DMS79 (cell line): Measurements from ENCODE around the gene KHNYN.

ENCODE experiments used
- DNase-seq: peaks from one replicate; lab custom pipeline; 2025; lab: John Stamatoyannopoulos, UW

KHNYN gene

GRCh38 chr14:24422694-24423601 lies 6.8 kb upstream of the KHNYN start:
- no peak for DNase-seq

DNA sequence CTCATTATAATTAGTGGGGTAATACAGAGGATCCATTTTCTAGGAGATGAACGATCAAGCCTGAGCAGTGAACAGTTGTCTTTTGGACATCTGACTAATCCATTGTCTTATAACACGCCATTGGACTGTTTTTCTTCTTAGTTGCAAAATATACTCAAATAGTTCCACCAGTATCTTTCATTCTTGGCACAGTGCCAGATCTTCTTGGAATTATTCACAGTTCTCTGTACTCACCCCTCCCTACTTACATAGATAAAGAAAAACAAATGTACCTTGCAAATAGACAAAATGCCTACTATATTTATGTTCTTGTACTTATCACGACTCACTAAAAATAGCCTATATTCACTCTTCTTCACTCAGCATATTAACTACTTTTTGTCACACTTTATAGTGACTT lies 4.0 kb upstream of the KHNYN start:
- no peak for DNase-seq

GRCh38 chr14:24426150-24426911 lies 3.4 kb upstream of the KHNYN start:
- DNase-seq = no peak

DNA sequence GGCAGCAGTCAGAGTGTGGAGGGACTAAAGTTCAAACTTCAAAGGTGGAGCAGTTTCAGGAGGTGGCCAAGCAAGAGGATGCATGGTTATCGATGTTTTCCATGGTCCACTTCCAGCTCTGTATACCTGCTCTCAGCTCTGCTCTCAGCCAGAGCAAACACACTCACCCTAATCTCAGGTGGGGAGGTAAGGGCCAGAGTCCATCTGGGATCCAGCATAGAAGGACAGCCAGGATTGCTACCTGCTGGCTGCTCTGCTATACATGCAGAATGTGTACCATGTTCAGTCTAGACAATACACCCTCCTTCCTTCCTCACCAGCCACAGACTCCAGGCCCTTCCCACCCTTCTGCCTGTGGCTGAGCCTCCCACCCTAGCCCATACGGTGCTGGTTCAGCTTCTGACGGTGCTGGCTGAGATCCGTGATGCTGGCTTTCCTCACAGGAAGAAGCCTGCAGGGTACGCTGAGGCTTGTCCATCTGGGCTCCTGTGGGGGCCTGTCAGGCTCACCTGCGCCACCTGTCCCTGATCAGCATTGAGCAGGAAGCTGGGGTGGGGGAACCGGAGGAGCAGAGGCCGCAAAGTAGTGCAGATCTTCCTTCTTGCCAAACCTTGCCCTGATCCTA lies 2.7 kb upstream of the KHNYN start:
- no peak for DNase-seq

DNA sequence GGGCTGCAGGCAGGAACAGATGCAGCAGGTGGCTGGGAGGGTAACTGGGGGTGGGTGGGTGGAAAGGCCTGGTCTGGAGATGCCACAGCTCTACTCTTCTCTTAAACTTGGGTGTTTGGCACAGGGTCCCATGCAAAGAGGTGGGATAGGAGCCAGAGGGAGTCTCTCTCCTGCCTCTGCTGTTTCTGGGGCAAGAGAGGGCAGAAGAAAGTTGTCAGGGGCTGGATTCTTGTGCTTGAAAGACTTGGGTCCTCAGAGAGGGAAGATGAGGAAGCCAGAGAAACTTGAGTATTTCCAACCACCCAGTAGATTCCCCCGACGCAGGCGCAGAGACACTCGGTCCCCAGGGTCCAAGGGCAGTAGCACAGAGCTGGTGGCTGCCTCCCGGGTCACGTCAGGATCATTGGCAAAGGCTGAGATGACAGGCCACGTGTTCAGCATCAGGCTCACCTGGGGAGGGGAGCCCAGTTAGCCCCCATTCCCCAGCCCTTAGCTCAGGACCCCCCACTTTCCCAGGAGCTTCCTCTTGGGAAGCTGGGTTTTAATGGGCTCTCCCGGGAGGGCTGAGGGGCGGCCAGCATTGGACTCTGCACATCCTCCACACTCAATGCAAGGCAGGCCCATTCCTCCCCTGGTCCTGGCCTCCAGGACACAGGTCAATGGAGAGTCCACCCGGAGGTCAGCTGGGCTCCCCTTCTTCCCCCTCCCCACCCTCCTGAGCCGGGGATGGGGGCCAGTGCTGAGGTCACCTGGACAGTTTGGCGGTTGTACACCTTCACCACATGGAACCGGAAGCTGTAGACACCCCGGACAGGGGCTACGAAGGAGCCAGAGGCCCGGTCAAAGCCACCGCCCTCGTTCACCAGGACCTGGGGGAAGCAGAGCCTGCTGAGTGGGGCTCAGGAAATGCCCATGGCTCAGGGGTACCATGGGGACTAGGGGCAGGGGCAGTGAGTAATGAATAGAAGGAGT lies 1.9 kb upstream of the KHNYN start:
- DNase-seq = no peak

- no peak for DNase-seq
These were observed 943 bp upstream of the KHNYN start for GRCh38 chr14:24428628-24429394.

DNA sequence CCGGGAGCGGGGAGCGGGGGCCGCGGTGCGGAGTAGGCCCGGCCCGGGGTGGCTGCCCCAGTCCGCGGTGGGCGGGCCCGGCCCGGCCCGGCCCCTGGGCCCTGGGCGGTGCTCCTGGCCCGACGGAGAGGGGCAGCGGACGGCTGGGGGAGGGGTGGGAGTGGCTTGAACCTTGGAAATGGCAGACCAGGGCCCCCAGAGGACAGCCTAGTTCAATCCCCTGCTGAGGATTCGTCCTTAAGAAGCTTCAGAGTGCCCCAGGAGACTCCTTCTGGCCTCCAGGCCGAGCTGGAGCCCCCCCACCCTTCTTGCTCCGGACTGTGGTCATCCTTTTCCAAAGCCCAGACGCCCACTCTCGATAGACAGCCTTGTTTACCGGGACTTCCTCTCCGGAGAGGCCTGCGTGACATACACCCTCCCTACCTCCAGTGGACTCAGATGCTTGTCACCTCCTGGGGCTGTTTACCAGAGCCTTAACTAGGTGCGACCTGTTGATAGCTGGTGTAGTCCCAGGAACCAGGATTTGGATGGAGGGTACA lies 458 bp downstream of the KHNYN start:
- no peak for DNase-seq

GRCh38 chr14:24430682-24431568 lies 1.2 kb downstream of the KHNYN start:
- DNase-seq = no peak

- DNase-seq = peak; percentile 82
These were observed 2.0 kb downstream of the KHNYN start for GRCh38 chr14:24431569-24432258.

- no peak for DNase-seq
These were observed 2.7 kb downstream of the KHNYN start for GRCh38 chr14:24432259-24433131.

- DNase-seq = no peak
These were observed 4.3 kb downstream of the KHNYN start for GRCh38 chr14:24434036-24434435.

DNA sequence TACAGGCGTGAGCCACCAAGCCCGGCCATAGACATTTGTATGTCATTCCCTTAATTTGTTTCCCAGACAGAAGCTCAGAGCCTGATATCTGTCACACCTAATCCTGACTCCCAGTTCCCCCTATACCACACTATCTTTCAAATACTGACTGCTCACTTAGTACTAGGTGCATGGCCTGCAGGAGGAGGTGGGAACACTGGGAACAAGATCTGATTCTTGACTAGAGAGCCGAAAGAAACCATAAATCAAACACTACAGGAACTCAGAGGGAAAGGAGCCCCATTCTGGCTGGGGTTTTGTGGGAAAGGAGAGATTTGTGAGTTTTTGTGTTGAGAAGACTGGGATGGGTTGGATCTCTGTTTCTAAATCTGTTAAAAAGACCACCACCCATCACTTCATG lies 4.9 kb downstream of the KHNYN start:
- no peak for DNase-seq

GRCh38 chr14:24435192-24435810 lies 5.5 kb downstream of the KHNYN start:
- no peak for DNase-seq

GRCh38 chr14:24435998-24436354 lies 6.2 kb downstream of the KHNYN start:
- peak; percentile 33 for DNase-seq

DNA sequence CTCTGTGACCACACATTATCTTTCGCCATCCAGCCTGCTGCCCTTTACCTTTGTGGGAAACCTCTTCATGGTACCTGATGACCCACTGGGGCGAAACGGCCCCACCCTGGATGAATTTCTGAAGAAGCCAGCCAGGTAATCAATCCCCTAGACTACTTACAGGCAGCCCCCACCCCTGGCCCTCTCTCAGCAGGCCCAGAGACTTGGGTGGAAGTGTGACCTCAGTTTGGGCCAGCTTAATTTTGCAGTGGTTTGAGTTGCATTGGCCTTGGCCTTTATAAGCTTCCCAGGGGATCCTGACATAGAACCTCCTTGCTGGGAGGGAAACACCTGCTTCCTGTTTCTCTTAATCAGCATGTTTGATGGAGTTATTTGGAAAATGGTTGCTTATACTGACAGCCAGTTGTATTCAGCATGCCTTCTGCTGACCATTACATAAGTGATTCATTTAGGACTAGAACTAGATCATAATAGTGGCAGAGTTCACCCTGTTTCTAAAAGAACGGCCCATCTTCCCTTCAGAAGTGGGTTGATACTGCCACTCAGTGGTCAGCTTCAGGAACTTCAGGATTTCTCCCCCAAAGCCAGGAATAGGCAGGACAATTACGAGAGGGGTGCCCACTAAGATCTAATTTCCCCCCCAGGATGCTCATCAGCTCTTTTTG lies 6.7 kb downstream of the KHNYN start:
- DNase-seq = peak; percentile 39

DNA sequence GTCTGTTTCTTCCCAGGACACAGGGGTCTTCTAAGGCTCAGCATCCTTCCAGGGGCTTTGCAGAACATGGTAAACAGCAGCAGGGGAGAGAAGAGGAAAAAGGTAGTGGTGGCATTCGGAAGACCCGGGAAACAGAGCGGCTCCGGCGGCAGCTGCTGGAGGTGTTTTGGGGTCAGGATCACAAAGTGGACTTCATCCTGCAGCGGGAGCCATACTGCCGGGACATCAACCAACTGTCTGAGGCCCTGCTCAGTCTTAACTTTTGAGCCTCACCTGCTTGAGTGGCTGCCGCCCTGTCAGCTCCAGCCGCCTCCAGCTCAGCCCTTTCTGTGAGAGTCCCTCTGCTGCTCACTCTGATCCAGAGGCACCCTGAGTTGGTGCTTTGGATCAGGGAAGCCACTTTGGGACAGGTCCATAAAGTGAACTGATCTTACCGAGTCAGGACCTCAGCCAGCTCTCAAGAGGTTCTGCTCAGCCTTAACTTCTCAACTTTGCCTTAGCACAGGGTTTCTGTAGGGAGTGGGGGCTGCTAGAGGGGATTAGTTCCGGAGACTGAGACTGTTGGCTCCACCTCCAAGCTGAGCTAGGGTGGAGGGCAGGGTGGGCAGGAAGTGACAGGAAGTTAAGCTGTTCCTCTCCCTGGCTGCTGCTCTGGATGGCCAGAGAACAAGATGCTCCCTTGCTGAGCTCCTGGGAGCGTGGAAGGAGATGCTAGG lies 7.4 kb downstream of the KHNYN start:
- no peak for DNase-seq
